ENCODE measurements around the gene HOXA2. TPM values are rescaled to one million over a fixed set of nuclear protein-coding genes. Genes with fewer than 3 reads are reported as not detected.
A peak's percentile ranks its signal among the peaks of the same experiment; 100 is the strongest.

Gene HOXA2
- total and polyA plus RNA-seq, 2 donors (not counting 1 experiment from before 2014, with no cell fraction given), result 1.3 to 2.6 TPM

- peak in 1 of 2 donors; percentile 32 for DNase-seq (ENCODE audit: low read depth in 2 of 2)
- Histone ChIP-seq H3K9me3 (ENCODE audit: control insufficient read depth, insufficient read depth, low read depth, low read length) (no peaks in the 10 kb centered on the region), H3K4me1 (ENCODE audit: control insufficient read depth, extremely low read depth, insufficient read depth, low read length) (peaks cover 9% of the 10 kb centered on the region), H3K9ac (ENCODE audit: insufficient read depth, low read length) (no peak overlapping the region), H3K36me3 (ENCODE audit: control insufficient read depth, insufficient read depth, low read length) (no peaks in the 10 kb centered on the region), H3K4me3 (replicated peaks in 1 of 4; ENCODE audit: control extremely low read depth in 1 of 4, insufficient read depth in 1 of 4, low read depth in 3 of 4, low read length in 4 of 4) (peak overlapping the region in 3 of 4 experiments; percentile 34 to 71 (median 45)), H3K4me2 (ENCODE audit: extremely low read depth, insufficient read depth, low read length) (peak overlapping the region; percentile 71), H3K27me3 (ENCODE audit: control insufficient read depth, insufficient read depth, low read length) (no peaks in the 10 kb centered on the region), H3K27ac (ENCODE audit: insufficient read depth, low read length) (no peak overlapping the region), H2AFZ (ENCODE audit: low read length) (no peak overlapping the region), H4K20me1 (ENCODE audit: control insufficient read depth, extremely low read depth, insufficient read depth, low read length) (no peaks in the 10 kb centered on the region), H3K79me2 (ENCODE audit: control insufficient read depth, insufficient read depth, low read length) (peaks cover 18% of the 10 kb centered on the region)
- TF ChIP-seq EZH2 (IDR thresholded peaks at IDR 0.05; ENCODE audit: low read length, missing control alignments) (no peak), CTCF (conservative IDR thresholded peaks at IDR 0.05 in 1 of 2, IDR thresholded peaks at IDR 0.05 in 1 of 2; ENCODE audit: low read depth in 1 of 2, low read length in 2 of 2) (no peak)
Observed at GRCh38 chr7:27128776-27129728, 26.6 kb upstream of the HOXA2 start.

DNA sequence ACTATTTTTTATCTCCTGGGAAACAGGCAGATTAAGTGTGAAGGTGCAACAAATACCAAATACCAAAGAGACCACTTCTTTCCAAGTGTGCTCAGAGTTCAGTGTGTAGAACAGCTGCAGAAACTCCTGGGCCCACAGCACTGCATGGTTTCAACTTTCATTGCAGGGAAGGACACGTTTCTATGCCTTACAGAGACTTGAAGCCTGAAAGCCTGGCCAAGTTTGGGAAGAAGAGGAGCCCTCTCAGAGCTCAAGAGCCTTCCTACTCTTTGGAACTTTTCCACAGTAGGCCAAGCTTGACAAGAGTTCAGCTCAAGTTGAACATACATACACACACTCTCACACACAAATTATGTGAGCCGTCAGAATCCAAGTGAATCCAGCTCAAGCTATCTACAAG is 25.6 kb upstream of the HOXA2 start:
- Histone ChIP-seq H3K4me1 (ENCODE audit: control insufficient read depth, extremely low read depth, insufficient read depth, low read length) (peaks cover 13% of the 10 kb centered on the region), H3K27me3 (ENCODE audit: control insufficient read depth, insufficient read depth, low read length) (no peaks in the 10 kb centered on the region), H4K20me1 (ENCODE audit: control insufficient read depth, extremely low read depth, insufficient read depth, low read length) (no peaks in the 10 kb centered on the region), H3K4me3 (replicated peaks in 1 of 4; ENCODE audit: control extremely low read depth in 1 of 4, insufficient read depth in 1 of 4, low read depth in 3 of 4, low read length in 4 of 4) (no peak overlapping the region), H3K9me3 (ENCODE audit: control insufficient read depth, insufficient read depth, low read depth, low read length) (no peaks in the 10 kb centered on the region), H3K79me2 (ENCODE audit: control insufficient read depth, insufficient read depth, low read length) (peaks cover 16% of the 10 kb centered on the region), H3K4me2 (ENCODE audit: extremely low read depth, insufficient read depth, low read length) (no peak overlapping the region), H3K36me3 (ENCODE audit: control insufficient read depth, insufficient read depth, low read length) (no peaks in the 10 kb centered on the region), H3K9ac (ENCODE audit: insufficient read depth, low read length) (no peak overlapping the region), H2AFZ (ENCODE audit: low read length) (no peak overlapping the region), H3K27ac (ENCODE audit: insufficient read depth, low read length) (no peak overlapping the region)
- peak; percentile 70 to 86 for DNase-seq (ENCODE audit: low read depth in 2 of 2)
- TF ChIP-seq EZH2 (IDR thresholded peaks at IDR 0.05; ENCODE audit: low read length, missing control alignments) (no peak), CTCF (conservative IDR thresholded peaks at IDR 0.05 in 1 of 2, IDR thresholded peaks at IDR 0.05 in 1 of 2; ENCODE audit: low read depth in 1 of 2, low read length in 2 of 2) (no peak)

GRCh38 chr7:27126596-27127327 is 24.3 kb upstream of the HOXA2 start:
- no peak overlapping the region for H3K27ac ChIP-seq (ENCODE audit: insufficient read depth, low read length)
- peaks cover 11% of the 10 kb centered on the region for H3K4me1 ChIP-seq (ENCODE audit: control insufficient read depth, extremely low read depth, insufficient read depth, low read length)
- H3K9ac ChIP-seq (ENCODE audit: insufficient read depth, low read length), result no peak overlapping the region
- no peak overlapping the region for H3K4me3 ChIP-seq (replicated peaks in 1 of 4; ENCODE audit: control extremely low read depth in 1 of 4, insufficient read depth in 1 of 4, low read depth in 3 of 4, low read length in 4 of 4)
- H3K9me3 ChIP-seq (ENCODE audit: control insufficient read depth, insufficient read depth, low read depth, low read length), result no peaks in the 10 kb centered on the region
- H3K4me2 ChIP-seq (ENCODE audit: extremely low read depth, insufficient read depth, low read length), result no peak overlapping the region
- TF ChIP-seq EZH2 (IDR thresholded peaks at IDR 0.05; ENCODE audit: low read length, missing control alignments), result no peak
- TF ChIP-seq CTCF (conservative IDR thresholded peaks at IDR 0.05 in 1 of 2, IDR thresholded peaks at IDR 0.05 in 1 of 2; ENCODE audit: low read depth in 1 of 2, low read length in 2 of 2), result no peak
- H3K36me3 ChIP-seq (ENCODE audit: control insufficient read depth, insufficient read depth, low read length), result no peaks in the 10 kb centered on the region
- H3K79me2 ChIP-seq (ENCODE audit: control insufficient read depth, insufficient read depth, low read length), result peaks cover 19% of the 10 kb centered on the region
- H3K27me3 ChIP-seq (ENCODE audit: control insufficient read depth, insufficient read depth, low read length), result no peaks in the 10 kb centered on the region
- H4K20me1 ChIP-seq (ENCODE audit: control insufficient read depth, extremely low read depth, insufficient read depth, low read length), result no peaks in the 10 kb centered on the region
- no peak overlapping the region for H2AFZ ChIP-seq (ENCODE audit: low read length)
- DNase-seq (ENCODE audit: low read depth in 2 of 2), result peak in 1 of 2 donors; percentile 64
